Neural cell (in vitro differentiated cells): ENCODE results near the gene CDK9. TPM values are rescaled to one million over a fixed set of nuclear protein-coding genes. Genes with fewer than 3 reads are reported as not detected.

Experiments
- H2AFZ ChIP-seq: fragments of 200-600, 300-800 bp; sonication (generic), shearing (Covaris generic); 2 replicates; pipeline ENCODE4 v1.6.0; 2014; ENCODE audit warnings: low read depth, mild to moderate bottlenecking, antibody characterized with exemption, low read length, moderate library complexity
- H3F3A ChIP-seq: fragments of 200-600 bp; shearing (Covaris generic); 2 replicates; pipeline ENCODE4 v1.6.1; 2016; ENCODE audit warnings: mild to moderate bottlenecking, moderate library complexity, mixed read lengths, antibody characterized with exemption, low read length; ENCODE audit not compliant: insufficient read depth, poor library complexity, severe bottlenecking
- H3K27ac ChIP-seq: fragments of 200-600, 300-800 bp; sonication (generic), shearing (Covaris generic); 2 replicates; pipeline ENCODE4 v1.5.1; 2014; ENCODE audit warnings: mild to moderate bottlenecking, low read length, moderate library complexity
- H3K27me3 ChIP-seq: fragments of 300-800, 200-600 bp; sonication (generic), shearing (Covaris generic); 2 replicates; pipeline ENCODE4 v1.6.0; 2014; ENCODE audit warnings: mild to moderate bottlenecking, low read depth, low read length, moderate library complexity; ENCODE audit not compliant: insufficient read depth
- H3K36me3 ChIP-seq: fragments of 300-800, 200-600 bp; sonication (generic), shearing (Covaris generic); 2 replicates; pipeline ENCODE4 v1.5.1; 2014; ENCODE audit warnings: mild to moderate bottlenecking, antibody characterized with exemption, low read length, moderate library complexity; ENCODE audit not compliant: insufficient read depth
- H3K4me2 ChIP-seq: fragments of 300-800, 200-600 bp; sonication (generic), shearing (Covaris generic); 2 replicates; pipeline ENCODE4 v1.6.0; 2014; ENCODE audit warnings: mild to moderate bottlenecking, low read length
- H3K4me3 ChIP-seq: fragments of 300-800, 200-600 bp; sonication (generic), shearing (Covaris generic); 2 replicates; pipeline ENCODE4 v1.5.1; 2014; ENCODE audit warnings: mild to moderate bottlenecking, low read length, moderate library complexity
- H3K79me2 ChIP-seq: fragments of 200-600 bp; shearing (Covaris generic); replicated peaks from 2 replicates; pipeline ENCODE4 v1.6.0; 2014; ENCODE audit warnings: mild to moderate bottlenecking, low read length, moderate library complexity; ENCODE audit not compliant: insufficient read depth
- H3K9ac ChIP-seq: fragments of 300-800, 200-600 bp; sonication (generic), shearing (Covaris generic); 2 replicates; pipeline ENCODE4 v1.6.1; 2016; ENCODE audit warnings: mild to moderate bottlenecking, low read length, mixed read lengths
- H3K9me2 ChIP-seq: fragments of 200-600 bp; shearing (Covaris generic); 2 replicates; pipeline ENCODE4 v1.6.1; 2016; ENCODE audit warnings: mild to moderate bottlenecking, low read length, mixed read lengths; ENCODE audit not compliant: insufficient read depth
- H3K9me3 ChIP-seq: fragments of 200-600, 300-800 bp; sonication (generic), shearing (Covaris generic); 2 replicates; pipeline ENCODE4 v1.6.1; 2016; ENCODE audit warnings: mild to moderate bottlenecking, mixed run types, low read length, moderate library complexity, mixed read lengths
- H4K20me1 ChIP-seq: fragments of 200-600 bp; shearing (Covaris generic); 2 replicates; pipeline ENCODE4 v1.6.1; 2016; ENCODE audit warnings: mild to moderate bottlenecking, mixed run types; ENCODE audit not compliant: insufficient read depth
- EP300 ChIP-seq: fragments of 450-650 bp; conservative IDR thresholded peaks from 2 replicates; pipeline ENCODE4 v1.6.1; 2014; ENCODE audit warnings: antibody characterized with exemption, mild to moderate bottlenecking, moderate library complexity; ENCODE audit not compliant: poor library complexity, severe bottlenecking
- EZH2 ChIP-seq: fragments of 200-600, 300-800 bp; shearing (Covaris generic), sonication (generic); IDR thresholded peaks from 2 replicates; pipeline ENCODE4 v1.6.1; 2014; ENCODE audit warnings: antibody characterized with exemption, low read length, borderline replicate concordance, mild to moderate bottlenecking; ENCODE audit not compliant: insufficient read depth, poor library complexity, severe bottlenecking
- MXI1 ChIP-seq: fragments of 450-650 bp; conservative IDR thresholded peaks from 2 replicates; pipeline ENCODE4 v1.6.1; 2014; ENCODE audit warnings: antibody characterized with exemption, mild to moderate bottlenecking; ENCODE audit not compliant: poor library complexity, severe bottlenecking
- POLR2AphosphoS5 ChIP-seq: IDR thresholded peaks from 2 replicates; pipeline ENCODE4 v1.6.1; 2012
- RAD21 ChIP-seq: fragments of 450-650 bp; conservative IDR thresholded peaks from 2 replicates; pipeline ENCODE4 v1.6.1; 2014; ENCODE audit warnings: antibody characterized with exemption, mild to moderate bottlenecking, moderate library complexity
- SMC3 ChIP-seq: fragments of 450-650 bp; conservative IDR thresholded peaks from 2 replicates; pipeline ENCODE4 v1.6.1; 2014; ENCODE audit warnings: antibody characterized with exemption, mild to moderate bottlenecking, moderate library complexity; ENCODE audit not compliant: poor library complexity
- TAF1 ChIP-seq: IDR thresholded peaks from 2 replicates; pipeline ENCODE4 v1.6.1; 2012; ENCODE audit warnings: low read depth
- polyA plus RNA-seq: library from polyadenylated mRNA; depleted of rRNA; stranded (reverse); fragments of >200 nt; gene quantifications from 2 replicates; pipeline ENCODE4 v1.2.3, GENCODE V29; 2014
- TF ChIP-seq, protein P1 (sequence below): fragments of 450-650 bp; IDR thresholded peaks from 2 replicates; pipeline ENCODE4 v1.5.1; 2014; ENCODE audit warnings: antibody characterized with exemption, mild to moderate bottlenecking, moderate library complexity; ENCODE audit not compliant: poor library complexity, severe bottlenecking
- TF ChIP-seq, protein P2 (sequence below): IDR thresholded peaks from 2 replicates; pipeline ENCODE4 v1.6.1; 2012; ENCODE audit warnings: borderline replicate concordance

CDK9 gene
- polyA plus RNA-seq, 1 donor from 2014 or later = 195 TPM

DNA sequence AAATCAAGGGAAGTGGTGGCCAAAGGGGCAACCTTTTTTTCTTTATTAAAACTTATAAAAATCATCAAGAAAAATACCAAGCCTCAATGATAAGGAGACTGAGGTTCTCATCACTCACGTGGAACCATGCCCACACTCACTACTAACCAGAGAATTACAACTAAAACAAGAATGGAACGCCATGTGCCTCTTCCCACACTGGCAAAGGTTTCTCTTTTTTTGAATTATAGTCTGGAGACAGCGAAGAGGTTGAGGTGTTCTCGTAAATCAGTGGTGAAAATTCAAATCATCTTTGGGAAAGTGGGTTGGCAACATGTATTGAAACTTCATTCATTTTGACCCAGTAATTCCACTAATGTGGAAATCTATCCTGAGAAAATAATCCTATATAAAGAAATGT is 36.3 kb downstream of the CDK9 start:
- Histone ChIP-seq H2AFZ (no peak overlapping the region), H3K4me2 (no peak overlapping the region), H3K27me3 (peaks cover 9% of the 10 kb centered on the region), H3K27ac (no peak overlapping the region), H3K79me2 (no peaks in the 10 kb centered on the region), H3K9me2 (no peaks in the 10 kb centered on the region), H3F3A (no peaks in the 10 kb centered on the region), H3K9me3 (no peaks in the 10 kb centered on the region), H3K36me3 (no peaks in the 10 kb centered on the region), H3K9ac (no peak overlapping the region), H4K20me1 (no peaks in the 10 kb centered on the region), H3K4me3 (no peak overlapping the region)
- TF ChIP-seq SMC3 (no peak), TAF1 (no peak), MXI1 (no peak), EZH2 (no peak), EP300 (no peak), POLR2AphosphoS5 (no peak), RAD21 (no peak)
- TF ChIP-seq, protein P1, sequence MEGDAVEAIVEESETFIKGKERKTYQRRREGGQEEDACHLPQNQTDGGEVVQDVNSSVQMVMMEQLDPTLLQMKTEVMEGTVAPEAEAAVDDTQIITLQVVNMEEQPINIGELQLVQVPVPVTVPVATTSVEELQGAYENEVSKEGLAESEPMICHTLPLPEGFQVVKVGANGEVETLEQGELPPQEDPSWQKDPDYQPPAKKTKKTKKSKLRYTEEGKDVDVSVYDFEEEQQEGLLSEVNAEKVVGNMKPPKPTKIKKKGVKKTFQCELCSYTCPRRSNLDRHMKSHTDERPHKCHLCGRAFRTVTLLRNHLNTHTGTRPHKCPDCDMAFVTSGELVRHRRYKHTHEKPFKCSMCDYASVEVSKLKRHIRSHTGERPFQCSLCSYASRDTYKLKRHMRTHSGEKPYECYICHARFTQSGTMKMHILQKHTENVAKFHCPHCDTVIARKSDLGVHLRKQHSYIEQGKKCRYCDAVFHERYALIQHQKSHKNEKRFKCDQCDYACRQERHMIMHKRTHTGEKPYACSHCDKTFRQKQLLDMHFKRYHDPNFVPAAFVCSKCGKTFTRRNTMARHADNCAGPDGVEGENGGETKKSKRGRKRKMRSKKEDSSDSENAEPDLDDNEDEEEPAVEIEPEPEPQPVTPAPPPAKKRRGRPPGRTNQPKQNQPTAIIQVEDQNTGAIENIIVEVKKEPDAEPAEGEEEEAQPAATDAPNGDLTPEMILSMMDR = no peak
- TF ChIP-seq, protein P2, sequence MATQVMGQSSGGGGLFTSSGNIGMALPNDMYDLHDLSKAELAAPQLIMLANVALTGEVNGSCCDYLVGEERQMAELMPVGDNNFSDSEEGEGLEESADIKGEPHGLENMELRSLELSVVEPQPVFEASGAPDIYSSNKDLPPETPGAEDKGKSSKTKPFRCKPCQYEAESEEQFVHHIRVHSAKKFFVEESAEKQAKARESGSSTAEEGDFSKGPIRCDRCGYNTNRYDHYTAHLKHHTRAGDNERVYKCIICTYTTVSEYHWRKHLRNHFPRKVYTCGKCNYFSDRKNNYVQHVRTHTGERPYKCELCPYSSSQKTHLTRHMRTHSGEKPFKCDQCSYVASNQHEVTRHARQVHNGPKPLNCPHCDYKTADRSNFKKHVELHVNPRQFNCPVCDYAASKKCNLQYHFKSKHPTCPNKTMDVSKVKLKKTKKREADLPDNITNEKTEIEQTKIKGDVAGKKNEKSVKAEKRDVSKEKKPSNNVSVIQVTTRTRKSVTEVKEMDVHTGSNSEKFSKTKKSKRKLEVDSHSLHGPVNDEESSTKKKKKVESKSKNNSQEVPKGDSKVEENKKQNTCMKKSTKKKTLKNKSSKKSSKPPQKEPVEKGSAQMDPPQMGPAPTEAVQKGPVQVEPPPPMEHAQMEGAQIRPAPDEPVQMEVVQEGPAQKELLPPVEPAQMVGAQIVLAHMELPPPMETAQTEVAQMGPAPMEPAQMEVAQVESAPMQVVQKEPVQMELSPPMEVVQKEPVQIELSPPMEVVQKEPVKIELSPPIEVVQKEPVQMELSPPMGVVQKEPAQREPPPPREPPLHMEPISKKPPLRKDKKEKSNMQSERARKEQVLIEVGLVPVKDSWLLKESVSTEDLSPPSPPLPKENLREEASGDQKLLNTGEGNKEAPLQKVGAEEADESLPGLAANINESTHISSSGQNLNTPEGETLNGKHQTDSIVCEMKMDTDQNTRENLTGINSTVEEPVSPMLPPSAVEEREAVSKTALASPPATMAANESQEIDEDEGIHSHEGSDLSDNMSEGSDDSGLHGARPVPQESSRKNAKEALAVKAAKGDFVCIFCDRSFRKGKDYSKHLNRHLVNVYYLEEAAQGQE = no peak

DNA sequence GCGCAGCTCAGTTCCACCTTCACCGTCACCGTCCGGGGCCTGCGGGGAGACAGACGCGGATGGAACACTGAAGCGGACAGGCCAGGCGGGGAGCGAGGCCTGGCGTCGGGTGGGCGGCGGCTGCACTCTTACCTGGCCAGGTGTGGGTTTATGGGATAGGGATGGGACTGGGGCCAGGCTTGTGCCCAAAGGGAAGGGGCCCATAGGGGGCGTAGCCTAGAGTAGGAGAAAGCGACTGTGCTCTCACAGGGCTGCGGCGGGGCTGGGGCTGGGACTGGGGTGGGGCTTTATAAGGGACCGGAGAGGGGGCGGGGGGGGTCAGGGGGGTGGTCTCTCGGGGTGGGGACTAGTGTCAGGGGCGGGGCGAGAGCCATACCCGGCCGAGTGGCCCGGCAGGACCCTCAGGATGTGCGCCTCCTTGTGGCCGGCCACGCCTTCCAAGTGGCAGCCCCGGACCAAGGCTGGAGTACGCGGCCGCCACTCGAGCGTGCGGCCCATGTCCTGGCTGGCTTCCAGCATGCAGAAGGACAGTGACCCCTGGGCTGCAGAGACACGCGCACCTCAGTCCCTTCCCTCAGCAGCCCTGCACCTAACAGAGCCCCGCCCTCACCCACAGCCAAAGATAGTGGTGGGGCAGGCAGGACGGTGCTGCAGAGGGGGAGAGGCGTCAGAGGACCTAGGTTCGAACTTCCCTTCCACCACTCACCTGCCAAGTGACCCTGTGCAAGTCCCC is 39.7 kb downstream of the CDK9 start:
- Histone ChIP-seq H3K9me3 (no peaks in the 10 kb centered on the region), H2AFZ (no peak overlapping the region), H4K20me1 (no peaks in the 10 kb centered on the region), H3K36me3 (no peaks in the 10 kb centered on the region), H3K27ac (no peak overlapping the region), H3K9me2 (no peaks in the 10 kb centered on the region), H3K27me3 (peaks cover 14% of the 10 kb centered on the region), H3K4me2 (no peak overlapping the region), H3K79me2 (no peaks in the 10 kb centered on the region), H3F3A (no peaks in the 10 kb centered on the region), H3K9ac (no peak overlapping the region), H3K4me3 (no peak overlapping the region)
- no peak for TF ChIP-seq MXI1
- no peak for TF ChIP-seq EP300
